Astrocyte of the spinal cord (primary cell): ENCODE results near the gene HIGD1A.

Source experiments
- DNase-seq: peaks from one replicate; pipeline ENCODE4 v3.0.0; 2011; ENCODE audit warnings: low read depth, low spot score
- H3K4me3 ChIP-seq: 2 replicates; pipeline ENCODE4 v1.5.1; 2011; ENCODE audit warnings: low read depth, mild to moderate bottlenecking, low read length, moderate library complexity
- in situ Hi-C: cut with HindIII; loops from 2 replicates; pipeline ENCODE4 v1.10.0; 2017; ENCODE audit warnings: low sequenced_read_pairs
- TF ChIP-seq, protein P1 (sequence below): IDR thresholded peaks from 2 replicates; pipeline ENCODE4 v1.5.1; 2012; ENCODE audit warnings: low read depth, mild to moderate bottlenecking, low read length, inconsistent platforms

Gene HIGD1A

DNA sequence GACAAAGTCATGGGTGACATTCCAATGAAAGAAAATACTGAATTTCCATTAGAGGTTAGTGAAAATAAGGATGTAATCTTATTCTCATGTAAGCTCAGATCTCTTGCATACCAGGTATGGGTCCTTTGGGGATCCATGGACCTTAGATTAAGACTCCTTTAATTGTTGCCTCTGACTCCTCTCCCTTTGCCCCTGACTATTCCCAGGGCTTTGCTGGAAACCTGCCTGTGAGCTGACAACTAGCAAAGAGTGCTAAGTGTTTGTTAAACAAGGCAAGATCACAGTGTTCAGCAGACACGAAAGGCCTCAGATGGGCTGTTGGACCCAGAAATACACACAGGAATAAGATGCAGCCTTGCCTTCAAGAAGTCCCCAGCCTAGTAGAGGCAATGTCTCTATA lies 37.0 kb upstream of the HIGD1A start:
- TF ChIP-seq, protein P1, sequence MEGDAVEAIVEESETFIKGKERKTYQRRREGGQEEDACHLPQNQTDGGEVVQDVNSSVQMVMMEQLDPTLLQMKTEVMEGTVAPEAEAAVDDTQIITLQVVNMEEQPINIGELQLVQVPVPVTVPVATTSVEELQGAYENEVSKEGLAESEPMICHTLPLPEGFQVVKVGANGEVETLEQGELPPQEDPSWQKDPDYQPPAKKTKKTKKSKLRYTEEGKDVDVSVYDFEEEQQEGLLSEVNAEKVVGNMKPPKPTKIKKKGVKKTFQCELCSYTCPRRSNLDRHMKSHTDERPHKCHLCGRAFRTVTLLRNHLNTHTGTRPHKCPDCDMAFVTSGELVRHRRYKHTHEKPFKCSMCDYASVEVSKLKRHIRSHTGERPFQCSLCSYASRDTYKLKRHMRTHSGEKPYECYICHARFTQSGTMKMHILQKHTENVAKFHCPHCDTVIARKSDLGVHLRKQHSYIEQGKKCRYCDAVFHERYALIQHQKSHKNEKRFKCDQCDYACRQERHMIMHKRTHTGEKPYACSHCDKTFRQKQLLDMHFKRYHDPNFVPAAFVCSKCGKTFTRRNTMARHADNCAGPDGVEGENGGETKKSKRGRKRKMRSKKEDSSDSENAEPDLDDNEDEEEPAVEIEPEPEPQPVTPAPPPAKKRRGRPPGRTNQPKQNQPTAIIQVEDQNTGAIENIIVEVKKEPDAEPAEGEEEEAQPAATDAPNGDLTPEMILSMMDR, result no peak
- in situ Hi-C loops, result no loop called here
- no peak for DNase-seq
- H3K4me3 ChIP-seq, result no peak overlapping the region

DNA sequence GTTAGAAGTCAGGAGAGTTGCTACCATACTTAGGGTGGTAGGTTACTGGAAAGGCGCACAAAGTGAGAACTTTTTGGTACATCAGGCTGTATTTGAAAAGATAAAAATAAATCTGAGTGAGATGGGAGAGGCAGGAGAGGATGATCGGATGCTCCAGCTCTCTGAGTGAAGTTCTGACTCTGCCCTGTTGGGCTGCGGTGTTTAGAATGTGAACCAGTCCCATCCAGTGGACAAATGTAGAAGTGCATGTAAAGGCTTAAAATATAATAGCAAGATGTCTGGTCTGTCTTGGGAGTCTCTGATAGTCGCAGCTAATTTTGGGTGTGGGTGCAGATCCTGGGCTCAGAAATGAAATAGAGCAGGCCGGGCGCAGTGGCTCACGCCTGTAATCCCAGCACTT lies 35.3 kb upstream of the HIGD1A start:
- no peak overlapping the region for H3K4me3 ChIP-seq
- peak; percentile 69 for DNase-seq
- TF ChIP-seq, protein P1, result peak; percentile 77
- in situ Hi-C loops, result no loop called here

DNA sequence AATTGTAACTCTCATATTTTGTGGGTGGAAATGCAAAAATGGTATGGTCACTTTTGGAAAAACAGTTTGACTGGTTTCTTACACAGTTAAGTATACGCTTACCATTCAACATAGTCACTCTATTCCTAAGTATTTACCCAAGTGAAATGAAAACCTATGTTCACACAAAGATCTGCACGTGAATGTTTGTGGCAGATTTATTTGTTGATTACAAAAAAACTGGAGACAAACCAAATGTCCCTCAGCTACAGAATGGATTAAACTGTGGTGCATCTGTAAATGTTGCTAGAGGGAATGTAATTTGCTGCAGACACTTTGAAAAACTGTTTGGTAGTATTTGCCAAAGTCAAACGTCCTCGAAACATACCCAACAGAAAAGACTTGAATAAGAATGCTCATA lies 34.3 kb upstream of the HIGD1A start:
- DNase-seq, result no peak
- H3K4me3 ChIP-seq, result no peak overlapping the region
- in situ Hi-C loops, result no loop called here
- TF ChIP-seq, protein P1, result no peak

DNA sequence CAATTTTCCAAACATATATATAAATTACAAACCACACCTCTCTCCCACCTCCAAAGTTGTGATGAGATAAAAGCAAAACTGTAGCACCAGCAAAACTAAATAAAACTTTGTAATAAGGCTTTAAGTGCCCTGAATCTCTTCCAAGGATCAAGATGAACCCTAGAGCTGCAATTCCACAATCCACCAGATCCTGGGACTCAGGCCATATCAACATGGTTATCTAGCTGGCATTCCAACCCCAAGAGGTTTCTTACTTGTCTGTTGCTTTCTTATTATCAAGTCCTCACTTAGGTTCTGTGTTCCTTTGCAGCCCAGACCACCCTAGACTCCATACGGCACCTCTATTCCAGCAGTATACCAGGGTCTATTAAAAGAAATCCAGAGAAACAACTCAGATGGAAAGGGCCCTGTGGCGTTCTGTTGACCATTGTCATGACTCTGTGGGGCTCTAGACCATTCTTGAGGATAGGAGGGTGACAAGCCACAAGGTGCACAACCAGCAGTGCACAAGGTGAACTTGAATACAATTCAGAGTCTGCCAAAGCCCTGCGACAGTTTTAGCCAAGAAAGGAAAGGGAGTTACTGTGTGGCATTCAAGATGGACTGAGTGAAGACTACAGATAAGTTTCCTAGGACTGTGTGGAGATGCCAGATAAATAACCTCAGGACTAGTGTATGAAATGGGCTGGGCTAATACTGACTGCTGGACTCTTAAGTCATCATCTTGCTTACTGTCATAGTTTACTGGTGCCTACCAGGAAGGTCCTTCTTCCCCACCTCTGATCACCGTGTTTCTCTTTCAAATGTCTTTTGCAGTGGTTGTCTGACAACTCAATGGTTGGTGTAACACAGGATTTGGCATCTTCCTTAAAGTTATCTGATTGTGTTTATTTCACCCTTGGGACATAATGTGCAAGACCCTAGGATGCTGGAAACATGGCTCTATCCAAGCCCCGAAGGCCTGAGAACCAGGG lies 32.1 kb upstream of the HIGD1A start:
- in situ Hi-C loops, result no loop called here
- no peak for DNase-seq
- TF ChIP-seq, protein P1, result no peak
- H3K4me3 ChIP-seq, result no peak overlapping the region

DNA sequence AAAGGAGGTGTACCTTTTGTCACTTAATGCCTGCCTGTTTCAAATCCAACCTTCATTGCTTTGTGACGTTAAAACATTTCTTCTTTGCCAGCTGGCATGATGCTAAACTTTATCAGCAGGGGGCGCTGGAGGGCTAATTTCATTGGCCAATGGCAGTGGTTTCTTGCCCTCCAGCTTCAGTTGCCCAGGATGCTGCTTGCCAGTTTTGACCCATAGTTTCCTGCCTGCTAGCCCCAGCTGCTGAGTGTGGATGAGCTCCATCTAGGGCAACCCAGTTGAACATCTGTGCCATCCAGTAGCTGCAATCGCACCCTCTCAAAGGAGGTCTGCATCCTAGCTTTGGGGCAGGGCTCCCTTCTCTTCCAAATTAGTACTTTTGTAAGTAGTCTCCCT lies 27.0 kb upstream of the HIGD1A start:
- TF ChIP-seq, protein P1, result peak; percentile 69
- H3K4me3 ChIP-seq, result no peak overlapping the region
- in situ Hi-C loops, result no loop called here
- DNase-seq, result peak; percentile 36

DNA sequence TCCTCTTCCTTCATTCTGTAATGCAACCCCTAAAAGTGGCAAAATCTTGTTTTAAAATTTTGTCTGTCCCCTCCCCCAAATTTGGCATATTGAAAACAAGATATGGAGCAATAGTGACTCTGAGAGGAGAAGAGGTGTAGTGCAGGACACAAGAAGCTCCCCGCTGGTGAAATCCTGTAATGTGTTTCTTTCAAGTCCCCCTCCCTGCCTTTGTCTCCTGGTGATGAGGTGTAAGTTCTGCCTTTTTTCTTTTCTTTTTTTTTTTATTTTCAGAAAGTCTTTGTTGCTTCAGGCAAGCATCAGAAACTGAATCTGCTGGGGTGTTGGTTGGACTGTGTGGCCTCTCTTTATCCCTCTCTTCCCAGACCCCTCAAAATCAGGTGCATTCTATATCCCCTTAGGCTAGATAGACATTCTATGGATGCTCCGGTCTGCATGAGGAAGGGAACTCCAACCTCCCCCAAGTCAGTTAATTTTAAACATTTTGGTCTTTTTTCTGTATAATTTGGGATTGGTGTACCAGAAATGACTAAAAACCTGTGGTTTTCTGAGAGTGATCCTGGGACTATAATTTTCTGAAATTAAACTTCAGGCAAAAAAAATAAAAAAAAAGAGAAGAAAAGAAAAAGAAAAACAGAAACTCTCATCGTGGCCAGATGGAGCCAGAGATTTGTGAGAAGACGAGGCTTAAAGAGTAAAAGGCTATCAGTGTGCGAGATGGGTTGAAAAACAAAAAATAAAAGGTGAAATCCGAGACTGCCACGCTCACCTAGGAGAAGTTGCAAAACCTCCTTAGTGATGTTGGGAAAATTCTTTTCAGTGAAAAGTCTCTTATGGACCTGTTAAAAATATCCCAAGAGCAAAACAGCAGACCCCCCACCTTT lies 26.4 kb upstream of the HIGD1A start:
- DNase-seq, result no peak
- in situ Hi-C loops, result no loop called here
- no peak overlapping the region for H3K4me3 ChIP-seq
- TF ChIP-seq, protein P1, result peak; percentile 32
